GM23338 (cell line): ENCODE results near the gene MAGOHB.
"Not testable (repeated sequence)": the region's sequence is repeated elsewhere in the genome, so short reads cannot be mapped to it uniquely, and the experiment has no call there.

Source experiments
- CREB1 ChIP-seq: fragments of 250-450 bp; sonication (Bioruptor Pico); IDR thresholded peaks from 2 replicates; pipeline ENCODE4 v1.5.0; 2020; ENCODE audit warnings: low read depth, mild to moderate bottlenecking, moderate library complexity
- CTCF ChIP-seq, 2 experiments: fragments of 200-600 bp in 1 of 2; sonication (generic) in 1 of 2; conservative IDR thresholded peaks; 2 replicates each; pipeline versions ENCODE4 v1.5.1 to v1.6.1; 2016 to 2017; ENCODE audit warnings: antibody characterized with exemption in 2 of 2, low read depth in 2 of 2, mild to moderate bottlenecking in 2 of 2, moderate library complexity in 1 of 2
- EZH2 ChIP-seq: fragments of 200-600 bp; sonication (generic); IDR thresholded peaks from one replicate; pipeline ENCODE4 v1.8.0; 2017; ENCODE audit warnings: antibody characterized with exemption, mild to moderate bottlenecking, low read depth; ENCODE audit not compliant: unreplicated experiment
- EZH2phosphoT487 ChIP-seq: fragments of 200-600 bp; sonication (generic); IDR thresholded peaks from one replicate; pipeline ENCODE4 v1.8.1; 2018; ENCODE audit warnings: antibody characterized with exemption; ENCODE audit not compliant: unreplicated experiment
- JUNB ChIP-seq: IDR thresholded peaks from one replicate; pipeline ENCODE4 v1.6.1; 2016; ENCODE audit warnings: antibody characterized with exemption; ENCODE audit not compliant: unreplicated experiment
- NANOG ChIP-seq: IDR thresholded peaks from 2 replicates; pipeline ENCODE4 v1.6.1; 2016; ENCODE audit warnings: antibody characterized with exemption, borderline replicate concordance
- POLR2AphosphoS5 ChIP-seq: IDR thresholded peaks from 2 replicates; pipeline ENCODE4 v1.6.1; 2016; ENCODE audit warnings: antibody characterized with exemption, low read depth
- STAT1 ChIP-seq: IDR thresholded peaks from one replicate; pipeline ENCODE4 v1.6.1; 2016; ENCODE audit warnings: antibody characterized with exemption; ENCODE audit not compliant: unreplicated experiment
- ZNF114 ChIP-seq: fragments of 250-450 bp; sonication (Bioruptor Pico); IDR thresholded peaks from 2 replicates; pipeline ENCODE4 v1.5.0; 2020; ENCODE audit warnings: mild to moderate bottlenecking, moderate library complexity
- ZNF331 ChIP-seq: fragments of 250-450 bp; sonication (Bioruptor Pico); IDR thresholded peaks from 2 replicates; pipeline ENCODE4 v1.5.0; 2020; ENCODE audit warnings: low read depth, mild to moderate bottlenecking, moderate library complexity
- TF ChIP-seq, protein P1 (sequence below): IDR thresholded peaks from 2 replicates; pipeline ENCODE4 v1.6.1; 2016; ENCODE audit warnings: antibody characterized with exemption
- TF ChIP-seq, protein P2 (sequence below): IDR thresholded peaks from one replicate; pipeline ENCODE4 v1.6.1; 2018; ENCODE audit warnings: antibody characterized with exemption; ENCODE audit not compliant: unreplicated experiment
- TF ChIP-seq, protein P3 (sequence below): fragments of 250-450 bp; sonication (Bioruptor Pico); IDR thresholded peaks from 2 replicates; pipeline ENCODE4 v1.5.0; 2020; ENCODE audit warnings: mild to moderate bottlenecking, moderate library complexity

- not testable (repeated sequence) for TF ChIP-seq CREB1 (CRISPR knock-in tag); CTCF (conservative IDR thresholded peaks at IDR 0.05; ENCODE audit: low read depth in 2 of 2); POLR2AphosphoS5; EZH2; EZH2phosphoT487; JUNB; STAT1; ZNF331 (CRISPR knock-in tag); NANOG; ZNF114 (CRISPR knock-in tag)
- TF ChIP-seq, protein P1, sequence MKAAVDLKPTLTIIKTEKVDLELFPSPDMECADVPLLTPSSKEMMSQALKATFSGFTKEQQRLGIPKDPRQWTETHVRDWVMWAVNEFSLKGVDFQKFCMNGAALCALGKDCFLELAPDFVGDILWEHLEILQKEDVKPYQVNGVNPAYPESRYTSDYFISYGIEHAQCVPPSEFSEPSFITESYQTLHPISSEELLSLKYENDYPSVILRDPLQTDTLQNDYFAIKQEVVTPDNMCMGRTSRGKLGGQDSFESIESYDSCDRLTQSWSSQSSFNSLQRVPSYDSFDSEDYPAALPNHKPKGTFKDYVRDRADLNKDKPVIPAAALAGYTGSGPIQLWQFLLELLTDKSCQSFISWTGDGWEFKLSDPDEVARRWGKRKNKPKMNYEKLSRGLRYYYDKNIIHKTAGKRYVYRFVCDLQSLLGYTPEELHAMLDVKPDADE: not testable (repeated sequence)
- TF ChIP-seq, protein P2, sequence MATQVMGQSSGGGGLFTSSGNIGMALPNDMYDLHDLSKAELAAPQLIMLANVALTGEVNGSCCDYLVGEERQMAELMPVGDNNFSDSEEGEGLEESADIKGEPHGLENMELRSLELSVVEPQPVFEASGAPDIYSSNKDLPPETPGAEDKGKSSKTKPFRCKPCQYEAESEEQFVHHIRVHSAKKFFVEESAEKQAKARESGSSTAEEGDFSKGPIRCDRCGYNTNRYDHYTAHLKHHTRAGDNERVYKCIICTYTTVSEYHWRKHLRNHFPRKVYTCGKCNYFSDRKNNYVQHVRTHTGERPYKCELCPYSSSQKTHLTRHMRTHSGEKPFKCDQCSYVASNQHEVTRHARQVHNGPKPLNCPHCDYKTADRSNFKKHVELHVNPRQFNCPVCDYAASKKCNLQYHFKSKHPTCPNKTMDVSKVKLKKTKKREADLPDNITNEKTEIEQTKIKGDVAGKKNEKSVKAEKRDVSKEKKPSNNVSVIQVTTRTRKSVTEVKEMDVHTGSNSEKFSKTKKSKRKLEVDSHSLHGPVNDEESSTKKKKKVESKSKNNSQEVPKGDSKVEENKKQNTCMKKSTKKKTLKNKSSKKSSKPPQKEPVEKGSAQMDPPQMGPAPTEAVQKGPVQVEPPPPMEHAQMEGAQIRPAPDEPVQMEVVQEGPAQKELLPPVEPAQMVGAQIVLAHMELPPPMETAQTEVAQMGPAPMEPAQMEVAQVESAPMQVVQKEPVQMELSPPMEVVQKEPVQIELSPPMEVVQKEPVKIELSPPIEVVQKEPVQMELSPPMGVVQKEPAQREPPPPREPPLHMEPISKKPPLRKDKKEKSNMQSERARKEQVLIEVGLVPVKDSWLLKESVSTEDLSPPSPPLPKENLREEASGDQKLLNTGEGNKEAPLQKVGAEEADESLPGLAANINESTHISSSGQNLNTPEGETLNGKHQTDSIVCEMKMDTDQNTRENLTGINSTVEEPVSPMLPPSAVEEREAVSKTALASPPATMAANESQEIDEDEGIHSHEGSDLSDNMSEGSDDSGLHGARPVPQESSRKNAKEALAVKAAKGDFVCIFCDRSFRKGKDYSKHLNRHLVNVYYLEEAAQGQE: not testable (repeated sequence)
- TF ChIP-seq, protein P3, sequence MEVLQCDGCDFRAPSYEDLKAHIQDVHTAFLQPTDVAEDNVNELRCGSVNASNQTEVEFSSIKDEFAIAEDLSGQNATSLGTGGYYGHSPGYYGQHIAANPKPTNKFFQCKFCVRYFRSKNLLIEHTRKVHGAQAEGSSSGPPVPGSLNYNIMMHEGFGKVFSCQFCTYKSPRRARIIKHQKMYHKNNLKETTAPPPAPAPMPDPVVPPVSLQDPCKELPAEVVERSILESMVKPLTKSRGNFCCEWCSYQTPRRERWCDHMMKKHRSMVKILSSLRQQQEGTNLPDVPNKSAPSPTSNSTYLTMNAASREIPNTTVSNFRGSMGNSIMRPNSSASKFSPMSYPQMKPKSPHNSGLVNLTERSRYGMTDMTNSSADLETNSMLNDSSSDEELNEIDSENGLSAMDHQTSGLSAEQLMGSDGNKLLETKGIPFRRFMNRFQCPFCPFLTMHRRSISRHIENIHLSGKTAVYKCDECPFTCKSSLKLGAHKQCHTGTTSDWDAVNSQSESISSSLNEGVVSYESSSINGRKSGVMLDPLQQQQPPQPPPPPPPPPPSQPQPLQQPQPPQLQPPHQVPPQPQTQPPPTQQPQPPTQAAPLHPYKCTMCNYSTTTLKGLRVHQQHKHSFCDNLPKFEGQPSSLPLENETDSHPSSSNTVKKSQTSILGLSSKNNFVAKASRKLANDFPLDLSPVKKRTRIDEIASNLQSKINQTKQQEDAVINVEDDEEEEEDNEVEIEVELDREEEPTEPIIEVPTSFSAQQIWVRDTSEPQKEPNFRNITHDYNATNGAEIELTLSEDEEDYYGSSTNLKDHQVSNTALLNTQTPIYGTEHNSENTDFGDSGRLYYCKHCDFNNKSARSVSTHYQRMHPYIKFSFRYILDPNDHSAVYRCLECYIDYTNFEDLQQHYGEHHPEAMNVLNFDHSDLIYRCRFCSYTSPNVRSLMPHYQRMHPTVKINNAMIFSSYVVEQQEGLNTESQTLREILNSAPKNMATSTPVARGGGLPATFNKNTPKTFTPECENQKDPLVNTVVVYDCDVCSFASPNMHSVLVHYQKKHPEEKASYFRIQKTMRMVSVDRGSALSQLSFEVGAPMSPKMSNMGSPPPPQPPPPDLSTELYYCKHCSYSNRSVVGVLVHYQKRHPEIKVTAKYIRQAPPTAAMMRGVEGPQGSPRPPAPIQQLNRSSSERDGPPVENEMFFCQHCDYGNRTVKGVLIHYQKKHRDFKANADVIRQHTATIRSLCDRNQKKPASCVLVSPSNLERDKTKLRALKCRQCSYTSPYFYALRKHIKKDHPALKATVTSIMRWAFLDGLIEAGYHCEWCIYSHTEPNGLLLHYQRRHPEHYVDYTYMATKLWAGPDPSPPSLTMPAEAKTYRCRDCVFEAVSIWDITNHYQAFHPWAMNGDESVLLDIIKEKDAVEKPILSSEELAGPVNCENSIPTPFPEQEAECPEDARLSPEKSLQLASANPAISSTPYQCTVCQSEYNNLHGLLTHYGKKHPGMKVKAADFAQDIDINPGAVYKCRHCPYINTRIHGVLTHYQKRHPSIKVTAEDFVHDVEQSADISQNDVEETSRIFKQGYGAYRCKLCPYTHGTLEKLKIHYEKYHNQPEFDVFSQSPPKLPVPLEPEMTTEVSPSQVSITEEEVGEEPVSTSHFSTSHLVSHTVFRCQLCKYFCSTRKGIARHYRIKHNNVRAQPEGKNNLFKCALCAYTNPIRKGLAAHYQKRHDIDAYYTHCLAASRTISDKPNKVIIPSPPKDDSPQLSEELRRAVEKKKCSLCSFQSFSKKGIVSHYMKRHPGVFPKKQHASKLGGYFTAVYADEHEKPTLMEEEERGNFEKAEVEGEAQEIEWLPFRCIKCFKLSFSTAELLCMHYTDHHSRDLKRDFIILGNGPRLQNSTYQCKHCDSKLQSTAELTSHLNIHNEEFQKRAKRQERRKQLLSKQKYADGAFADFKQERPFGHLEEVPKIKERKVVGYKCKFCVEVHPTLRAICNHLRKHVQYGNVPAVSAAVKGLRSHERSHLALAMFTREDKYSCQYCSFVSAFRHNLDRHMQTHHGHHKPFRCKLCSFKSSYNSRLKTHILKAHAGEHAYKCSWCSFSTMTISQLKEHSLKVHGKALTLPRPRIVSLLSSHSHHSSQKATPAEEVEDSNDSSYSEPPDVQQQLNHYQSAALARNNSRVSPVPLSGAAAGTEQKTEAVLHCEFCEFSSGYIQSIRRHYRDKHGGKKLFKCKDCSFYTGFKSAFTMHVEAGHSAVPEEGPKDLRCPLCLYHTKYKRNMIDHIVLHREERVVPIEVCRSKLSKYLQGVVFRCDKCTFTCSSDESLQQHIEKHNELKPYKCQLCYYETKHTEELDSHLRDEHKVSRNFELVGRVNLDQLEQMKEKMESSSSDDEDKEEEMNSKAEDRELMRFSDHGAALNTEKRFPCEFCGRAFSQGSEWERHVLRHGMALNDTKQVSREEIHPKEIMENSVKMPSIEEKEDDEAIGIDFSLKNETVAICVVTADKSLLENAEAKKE (CRISPR knock-in tag): not testable (repeated sequence)
These were observed 31.3 kb downstream of the MAGOHB start for GRCh38 chr12:10582133-10582532.
